ENCODE results near the gene S100A1.

S100A1 gene

DNA sequence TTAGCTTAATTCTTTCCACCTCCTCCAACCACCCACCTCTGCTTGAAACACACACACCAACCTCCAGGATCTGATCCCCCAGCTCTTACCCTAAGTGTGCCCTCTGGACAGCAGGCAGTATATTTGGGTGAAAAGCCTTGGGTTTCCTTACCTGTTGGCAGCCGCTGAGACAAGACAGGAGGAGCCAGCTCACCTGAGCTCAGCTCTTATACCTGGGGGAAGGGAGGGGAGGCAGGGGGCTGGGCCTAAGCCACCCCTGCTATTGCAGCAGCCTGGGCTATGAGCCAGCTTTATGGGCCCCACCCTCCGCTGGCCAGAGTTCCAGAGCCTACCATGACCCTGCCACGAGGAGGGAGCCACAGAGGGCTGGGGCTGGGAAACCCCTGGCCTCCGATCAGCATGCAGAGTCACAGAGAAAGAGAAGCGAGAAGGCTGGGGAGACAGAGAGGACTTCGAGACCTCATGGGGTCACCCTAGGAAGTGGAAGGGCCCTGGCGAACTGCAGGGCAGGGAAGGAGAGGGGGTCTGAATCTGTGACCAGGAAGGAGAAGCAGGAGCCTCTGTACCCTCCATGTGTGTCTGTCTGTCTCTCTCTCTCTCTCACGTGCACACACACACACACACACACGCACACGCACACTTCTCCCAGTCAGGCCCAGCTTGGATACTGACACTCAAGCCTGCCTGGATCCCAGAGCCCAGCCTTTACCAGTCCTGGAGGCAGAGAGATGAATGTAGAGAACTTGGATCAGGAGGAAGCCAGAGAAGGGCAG, 11.9 kb upstream of the S100A1 start, which contains the start of gene S100A14:
Gene S100A14 (minus strand): TSS at position 182 of the 773 bp plus-strand sequence. CDS start 467 bp downstream, outside the sequence.
- Histone ChIP-seq H3K27me3 (no peaks in the 10 kb centered on the region), H3K4me1 (no peaks in the 10 kb centered on the region), H3K4me3 (ENCODE audit: low read depth, low read length) (no peak within 1 kb of the TSS), H3K9me3 (no peaks in the 10 kb centered on the region), H3K36me3 (no peaks in the 10 kb centered on the region)
- DNase-seq, result no peak
- TF ChIP-seq, protein P1, sequence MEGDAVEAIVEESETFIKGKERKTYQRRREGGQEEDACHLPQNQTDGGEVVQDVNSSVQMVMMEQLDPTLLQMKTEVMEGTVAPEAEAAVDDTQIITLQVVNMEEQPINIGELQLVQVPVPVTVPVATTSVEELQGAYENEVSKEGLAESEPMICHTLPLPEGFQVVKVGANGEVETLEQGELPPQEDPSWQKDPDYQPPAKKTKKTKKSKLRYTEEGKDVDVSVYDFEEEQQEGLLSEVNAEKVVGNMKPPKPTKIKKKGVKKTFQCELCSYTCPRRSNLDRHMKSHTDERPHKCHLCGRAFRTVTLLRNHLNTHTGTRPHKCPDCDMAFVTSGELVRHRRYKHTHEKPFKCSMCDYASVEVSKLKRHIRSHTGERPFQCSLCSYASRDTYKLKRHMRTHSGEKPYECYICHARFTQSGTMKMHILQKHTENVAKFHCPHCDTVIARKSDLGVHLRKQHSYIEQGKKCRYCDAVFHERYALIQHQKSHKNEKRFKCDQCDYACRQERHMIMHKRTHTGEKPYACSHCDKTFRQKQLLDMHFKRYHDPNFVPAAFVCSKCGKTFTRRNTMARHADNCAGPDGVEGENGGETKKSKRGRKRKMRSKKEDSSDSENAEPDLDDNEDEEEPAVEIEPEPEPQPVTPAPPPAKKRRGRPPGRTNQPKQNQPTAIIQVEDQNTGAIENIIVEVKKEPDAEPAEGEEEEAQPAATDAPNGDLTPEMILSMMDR (IDR thresholded peaks at IDR 0.05; ENCODE audit: low read depth, low read length), result no peak

DNA sequence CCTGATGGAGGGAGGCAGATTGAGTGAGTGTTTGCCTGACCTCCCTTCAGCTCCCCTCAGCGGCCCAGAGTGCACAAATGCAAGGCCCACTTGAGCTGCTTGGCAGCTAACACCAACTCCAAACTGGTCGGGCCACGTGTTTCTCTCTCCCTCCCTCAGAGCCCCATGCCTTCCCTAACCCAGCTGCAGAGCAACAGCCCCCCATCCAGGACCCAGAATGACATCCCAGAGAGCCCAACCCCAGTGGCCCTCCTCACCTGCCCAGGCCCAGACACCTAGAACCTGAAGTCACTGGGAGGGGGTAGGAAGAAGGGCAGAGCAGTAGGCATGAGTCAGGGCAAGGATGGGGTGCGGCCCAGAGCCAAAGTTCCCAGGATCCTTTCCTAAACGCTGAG, 11.3 kb upstream of the S100A1 start:
- Histone ChIP-seq H3K27me3 (no peaks in the 10 kb centered on the region), H3K4me3 (ENCODE audit: low read depth, low read length) (no peak overlapping the region), H3K4me1 (no peaks in the 10 kb centered on the region), H3K9me3 (no peaks in the 10 kb centered on the region), H3K36me3 (no peaks in the 10 kb centered on the region)
- TF ChIP-seq, protein P1 (IDR thresholded peaks at IDR 0.05; ENCODE audit: low read depth, low read length), result no peak
- DNase-seq, result no peak

DNA sequence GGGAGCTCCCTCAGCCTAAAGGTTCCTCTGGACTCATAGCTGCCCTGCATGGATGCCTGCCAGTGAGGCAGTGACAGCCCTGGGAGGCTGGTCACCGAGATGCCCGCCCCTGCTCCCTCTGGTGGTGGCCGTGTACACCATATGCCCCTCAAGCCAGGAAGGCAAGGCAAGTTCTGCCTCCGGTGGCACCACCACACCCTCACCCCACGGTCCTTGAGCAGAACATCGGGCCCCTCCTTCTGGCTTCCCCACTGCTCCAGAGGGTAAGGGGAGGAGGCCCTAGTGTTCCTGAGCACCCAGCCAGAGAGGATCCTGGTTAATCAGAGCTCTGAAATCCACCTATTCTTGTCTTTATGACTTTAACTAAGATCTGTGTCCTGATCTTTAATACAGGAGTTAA, 10.6 kb upstream of the S100A1 start:
- Histone ChIP-seq H3K9me3 (no peaks in the 10 kb centered on the region), H3K4me1 (no peaks in the 10 kb centered on the region), H3K27me3 (no peaks in the 10 kb centered on the region), H3K4me3 (ENCODE audit: low read depth, low read length) (no peak overlapping the region), H3K36me3 (no peaks in the 10 kb centered on the region)
- DNase-seq, result peak; percentile 84
- TF ChIP-seq, protein P1 (IDR thresholded peaks at IDR 0.05; ENCODE audit: low read depth, low read length), result peak; percentile 73

DNA sequence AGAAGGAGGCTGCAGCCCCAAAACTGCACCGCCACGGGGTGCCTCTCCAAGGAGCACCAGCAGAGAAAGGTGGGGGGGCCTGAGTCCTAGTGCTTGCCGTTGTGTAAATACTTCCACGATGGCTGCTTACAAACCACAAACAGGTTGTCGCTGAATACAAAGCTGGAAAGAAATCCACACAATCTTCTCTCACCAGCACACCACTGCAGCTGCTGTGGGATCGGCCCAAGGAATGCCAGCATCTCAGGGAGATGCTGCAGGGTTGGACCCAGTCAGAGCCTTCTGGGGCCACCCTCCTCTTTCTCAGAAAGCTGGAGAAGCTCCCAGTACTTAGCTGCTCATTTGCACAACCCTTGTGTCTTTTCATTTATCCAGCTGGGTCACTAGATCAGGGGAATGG, 9.1 kb upstream of the S100A1 start:
- Histone ChIP-seq H3K36me3 (no peaks in the 10 kb centered on the region), H3K9me3 (no peaks in the 10 kb centered on the region), H3K4me1 (no peaks in the 10 kb centered on the region), H3K4me3 (ENCODE audit: low read depth, low read length) (no peak overlapping the region), H3K27me3 (no peaks in the 10 kb centered on the region)
- TF ChIP-seq, protein P1 (IDR thresholded peaks at IDR 0.05; ENCODE audit: low read depth, low read length), result no peak
- DNase-seq, result no peak

DNA sequence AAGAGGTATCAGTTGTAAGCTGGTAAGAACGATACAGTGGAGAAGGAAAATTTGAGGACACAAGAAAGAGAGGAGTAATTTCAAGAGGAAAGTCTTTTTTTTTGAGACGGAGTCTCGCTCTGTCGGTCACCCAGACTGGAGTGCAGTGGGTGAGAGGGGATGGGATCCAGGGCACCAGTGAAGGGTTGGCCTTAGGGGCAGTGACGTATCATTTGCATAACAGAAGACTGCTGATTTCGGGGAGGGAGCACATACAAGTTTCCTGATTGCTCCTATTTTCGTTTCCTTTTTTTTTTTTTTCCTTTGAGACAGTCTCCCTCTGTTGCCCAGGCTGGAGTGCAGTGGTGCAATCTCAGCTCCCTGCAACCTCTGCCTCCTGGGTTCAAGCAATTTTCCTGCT, 5.1 kb upstream of the S100A1 start:
- Histone ChIP-seq H3K9me3 (no peaks in the 10 kb centered on the region), H3K4me3 (ENCODE audit: low read depth, low read length) (no peak overlapping the region), H3K27me3 (no peaks in the 10 kb centered on the region), H3K36me3 (no peaks in the 10 kb centered on the region), H3K4me1 (peaks cover 9% of the 10 kb centered on the region)
- no peak for DNase-seq
- TF ChIP-seq, protein P1 (IDR thresholded peaks at IDR 0.05; ENCODE audit: low read depth, low read length), result no peak

DNA sequence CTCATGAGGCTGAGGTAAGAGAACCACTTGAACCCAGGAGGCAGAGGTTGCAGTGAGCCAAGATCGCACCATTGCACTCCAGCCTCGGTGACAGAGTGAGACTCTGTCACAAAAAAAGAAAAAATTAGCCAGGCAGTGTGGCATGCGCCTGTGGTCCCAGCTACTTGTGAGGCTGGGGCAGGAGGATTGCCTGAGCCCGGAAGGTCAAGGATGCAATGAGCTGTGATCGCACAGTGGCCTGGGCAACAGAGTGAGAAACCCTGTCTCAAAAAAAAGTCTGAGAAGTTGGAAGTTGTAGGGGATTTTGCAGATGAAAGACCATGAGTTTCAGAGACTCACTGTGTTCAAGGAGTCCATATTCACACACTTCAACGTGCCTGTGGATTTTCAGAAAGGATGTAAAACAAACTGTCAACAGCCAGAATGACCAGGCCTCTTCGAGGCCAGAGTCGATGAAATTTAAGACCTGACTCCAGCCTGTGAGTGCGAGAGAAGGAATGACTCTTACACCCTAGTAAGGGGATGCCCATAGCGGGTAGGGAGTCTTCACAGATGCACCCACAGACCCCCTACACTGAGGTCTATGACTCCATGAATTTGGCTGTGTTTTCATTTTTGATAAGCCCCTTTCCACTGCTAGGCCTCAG, 3.1 kb upstream of the S100A1 start:
- no peak for DNase-seq
- Histone ChIP-seq H3K27me3 (no peaks in the 10 kb centered on the region), H3K4me3 (ENCODE audit: low read depth, low read length) (no peak overlapping the region), H3K4me1 (peaks cover 9% of the 10 kb centered on the region), H3K36me3 (no peaks in the 10 kb centered on the region), H3K9me3 (no peaks in the 10 kb centered on the region)
- TF ChIP-seq, protein P1 (IDR thresholded peaks at IDR 0.05; ENCODE audit: low read depth, low read length), result no peak

Measured in BE2C (cell line).